Upper lobe of left lung (tissue), 6 donors: Measurements from ENCODE around the gene GALK1. TPM values are rescaled to one million over a fixed set of nuclear protein-coding genes. Genes with fewer than 3 reads are reported as not detected.

Source experiments
- ATAC-seq, 2 donors: fragments of 200-7000 bp; cut with Tn5 transposase; one replicate each; pipeline ENCODE4 v1.9.1; 2022; ENCODE audit warnings: mild to moderate bottlenecking in 2 of 2, moderate library complexity in 2 of 2; ENCODE audit not compliant: low FRiP score in 2 of 2
- DNase-seq, 2 donors: peaks; one replicate each; pipeline ENCODE4 v3.0.0-alpha.2; 2019 to 2020
- H3K27ac ChIP-seq, 4 donors: fragments of 200-600 bp; sonication (generic); one replicate each; pipeline ENCODE4 v1.5.1; 2016 to 2019
- H3K27me3 ChIP-seq, 4 donors: fragments of 200-600 bp; sonication (generic); one replicate each; pipeline ENCODE4 v1.5.1; 2017 to 2019
- H3K36me3 ChIP-seq, 4 donors: fragments of 200-600 bp; sonication (generic); one replicate each; pipeline ENCODE4 v1.5.1; 2016 to 2019
- H3K4me1 ChIP-seq, 4 donors: fragments of 200-600 bp; sonication (generic); one replicate each; pipeline ENCODE4 v1.5.1; 2018 to 2019
- H3K4me3 ChIP-seq, 4 donors: fragments of 200-600 bp; sonication (generic); one replicate each; pipeline ENCODE4 v1.5.1; 2017 to 2019; ENCODE audit warnings: mild to moderate bottlenecking in 2 of 4, moderate library complexity in 1 of 4
- H3K9me3 ChIP-seq, 4 donors: fragments of 200-600 bp; sonication (generic); one replicate each; pipeline ENCODE4 v1.5.1; 2018 to 2019
- EP300 ChIP-seq, 4 donors: sonication (generic); formaldehyde crosslinking; IDR thresholded peaks; one replicate each; pipeline ENCODE4 v1.5.1; 2017; ENCODE audit warnings: antibody characterized with exemption in 4 of 4, control low read depth in 2 of 4
- POLR2A ChIP-seq, 4 donors: fragments of 450-650 bp; IDR thresholded peaks; one replicate each; pipeline ENCODE4 v1.5.1; 2016 to 2017; ENCODE audit warnings: antibody characterized with exemption in 4 of 4, mild to moderate bottlenecking in 2 of 4
- POLR2AphosphoS5 ChIP-seq, 2 donors: sonication (generic); formaldehyde crosslinking; IDR thresholded peaks; one replicate each; pipeline ENCODE4 v1.5.1; 2017; ENCODE audit warnings: antibody characterized with exemption in 2 of 2
- WGBS, 2 donors: methylation state at CpG; one replicate each; pipeline ENCODE4 v1.1.5; 2017 to 2018; 5-methylcytosine and 5-hydroxymethylcytosine counted together
- total RNA-seq, 6 donors: library from RNA; depleted of rRNA in 4 of 6; stranded (reverse); fragments of >200 nt in 4 of 6; gene quantifications; one replicate each; pipeline versions ENCODE4 v1.1.0 to v1.2.1, GENCODE V29; 2016 to 2021
- TF ChIP-seq, protein P1 (sequence below), 6 experiments: fragments of 450-650 bp in 4 of 6; fragments of 200-600 bp in 2 of 6; sonication (generic) in 2 of 6; IDR thresholded peaks; one replicate each; pipeline ENCODE4 v1.5.1; 2016 to 2019; ENCODE audit warnings: antibody characterized with exemption in 6 of 6
- donor health status: DM: no; HTN: no; CAD: no; lungs with moderate emphysema.
- donor health status: DM: no; HTN: yes; CAD: no; lungs with severe emphysema.

GALK1 gene
- total RNA-seq, 6 donors from 2014 or later: 18.9 to 65.7 (median 40.6) TPM

DNA sequence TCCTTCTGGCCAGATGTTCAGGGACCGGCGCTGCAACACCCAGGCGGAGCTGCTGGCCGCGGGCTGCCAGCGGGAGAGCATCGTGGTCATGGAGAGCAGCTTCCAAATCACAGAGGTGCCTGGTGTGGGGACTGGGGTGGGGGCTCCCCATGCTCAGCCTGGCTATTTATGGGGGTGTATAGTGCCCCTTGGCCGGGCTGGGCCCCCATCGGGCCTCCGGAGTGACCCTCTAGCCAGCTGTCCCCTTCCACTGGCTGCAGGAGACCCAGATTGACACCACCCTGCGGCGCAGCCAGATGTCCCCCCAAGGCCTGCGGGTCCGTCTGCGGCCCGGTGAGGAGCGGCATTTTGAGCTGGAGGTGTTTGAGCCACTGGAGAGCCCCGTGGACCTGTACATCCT, 37.6 kb downstream of the GALK1 start:
- DNase-seq: no peak
- WGBS, 2 donors: 95% methylated on average over 16 of the region's 18 CpGs; no CpG with 5 or more reads in 1 of the 2 donors

DNA sequence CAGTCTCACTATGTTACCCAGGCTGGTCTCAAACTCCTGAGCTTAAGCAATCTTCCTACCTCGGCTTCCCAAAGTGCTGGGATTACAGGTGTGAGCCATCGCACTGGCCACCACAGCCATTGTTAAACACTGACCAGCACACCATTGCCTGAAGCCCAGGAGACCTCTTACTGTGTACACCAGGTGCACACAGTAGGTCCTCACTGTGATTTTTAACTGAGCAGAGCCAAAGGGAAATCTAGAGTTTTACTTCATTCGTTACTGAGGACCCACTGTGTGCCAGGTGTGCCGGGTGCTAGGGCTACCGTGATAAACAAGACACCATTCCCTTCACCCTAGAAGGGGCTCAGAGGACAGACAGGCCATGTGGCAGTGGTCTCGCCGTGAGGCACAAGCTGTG, 39.5 kb downstream of the GALK1 start:
- H3K36me3 ChIP-seq: peaks cover 0 to 30% (median 2%) of the 10 kb centered on the region in 4 donors
- peaks cover 15 to 41% (median 24%) of the 10 kb centered on the region in 4 donors for H3K4me1 ChIP-seq
- 92 to 96% methylated on average over 6 to 7 of the region's 7 CpGs for WGBS, 2 donors
- no peaks in the 10 kb centered on the region for H3K9me3 ChIP-seq
- no peak for DNase-seq
- TF ChIP-seq, protein P1, sequence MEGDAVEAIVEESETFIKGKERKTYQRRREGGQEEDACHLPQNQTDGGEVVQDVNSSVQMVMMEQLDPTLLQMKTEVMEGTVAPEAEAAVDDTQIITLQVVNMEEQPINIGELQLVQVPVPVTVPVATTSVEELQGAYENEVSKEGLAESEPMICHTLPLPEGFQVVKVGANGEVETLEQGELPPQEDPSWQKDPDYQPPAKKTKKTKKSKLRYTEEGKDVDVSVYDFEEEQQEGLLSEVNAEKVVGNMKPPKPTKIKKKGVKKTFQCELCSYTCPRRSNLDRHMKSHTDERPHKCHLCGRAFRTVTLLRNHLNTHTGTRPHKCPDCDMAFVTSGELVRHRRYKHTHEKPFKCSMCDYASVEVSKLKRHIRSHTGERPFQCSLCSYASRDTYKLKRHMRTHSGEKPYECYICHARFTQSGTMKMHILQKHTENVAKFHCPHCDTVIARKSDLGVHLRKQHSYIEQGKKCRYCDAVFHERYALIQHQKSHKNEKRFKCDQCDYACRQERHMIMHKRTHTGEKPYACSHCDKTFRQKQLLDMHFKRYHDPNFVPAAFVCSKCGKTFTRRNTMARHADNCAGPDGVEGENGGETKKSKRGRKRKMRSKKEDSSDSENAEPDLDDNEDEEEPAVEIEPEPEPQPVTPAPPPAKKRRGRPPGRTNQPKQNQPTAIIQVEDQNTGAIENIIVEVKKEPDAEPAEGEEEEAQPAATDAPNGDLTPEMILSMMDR (IDR thresholded peaks at IDR 0.05): no peak
- TF ChIP-seq EP300 (IDR thresholded peaks at IDR 0.05) (no peak), POLR2AphosphoS5 (IDR thresholded peaks at IDR 0.05) (no peak), POLR2A (IDR thresholded peaks at IDR 0.05) (no peak)
- H3K27ac ChIP-seq: no peak overlapping the region
- no peak for ATAC-seq
- no peak overlapping the region for H3K4me3 ChIP-seq
- peaks cover 0 to 12% (median 5%) of the 10 kb centered on the region in 4 donors for H3K27me3 ChIP-seq

More for the DNA sequence above, 37.6 kb downstream of the GALK1 start:
- H3K27me3 ChIP-seq: no peaks in the 10 kb centered on the region
- H3K36me3 ChIP-seq: peaks cover 0 to 37% (median 2%) of the 10 kb centered on the region in 4 donors
- TF ChIP-seq POLR2AphosphoS5 (IDR thresholded peaks at IDR 0.05) (no peak), EP300 (IDR thresholded peaks at IDR 0.05) (no peak), POLR2A (IDR thresholded peaks at IDR 0.05) (no peak)
- TF ChIP-seq, protein P1 (IDR thresholded peaks at IDR 0.05): no peak
- H3K9me3 ChIP-seq: no peaks in the 10 kb centered on the region
- H3K4me3 ChIP-seq: no peak overlapping the region
- H3K4me1 ChIP-seq: peaks cover 0 to 22% (median 8%) of the 10 kb centered on the region in 4 donors
- H3K27ac ChIP-seq: no peak overlapping the region
- ATAC-seq: no peak

DNA sequence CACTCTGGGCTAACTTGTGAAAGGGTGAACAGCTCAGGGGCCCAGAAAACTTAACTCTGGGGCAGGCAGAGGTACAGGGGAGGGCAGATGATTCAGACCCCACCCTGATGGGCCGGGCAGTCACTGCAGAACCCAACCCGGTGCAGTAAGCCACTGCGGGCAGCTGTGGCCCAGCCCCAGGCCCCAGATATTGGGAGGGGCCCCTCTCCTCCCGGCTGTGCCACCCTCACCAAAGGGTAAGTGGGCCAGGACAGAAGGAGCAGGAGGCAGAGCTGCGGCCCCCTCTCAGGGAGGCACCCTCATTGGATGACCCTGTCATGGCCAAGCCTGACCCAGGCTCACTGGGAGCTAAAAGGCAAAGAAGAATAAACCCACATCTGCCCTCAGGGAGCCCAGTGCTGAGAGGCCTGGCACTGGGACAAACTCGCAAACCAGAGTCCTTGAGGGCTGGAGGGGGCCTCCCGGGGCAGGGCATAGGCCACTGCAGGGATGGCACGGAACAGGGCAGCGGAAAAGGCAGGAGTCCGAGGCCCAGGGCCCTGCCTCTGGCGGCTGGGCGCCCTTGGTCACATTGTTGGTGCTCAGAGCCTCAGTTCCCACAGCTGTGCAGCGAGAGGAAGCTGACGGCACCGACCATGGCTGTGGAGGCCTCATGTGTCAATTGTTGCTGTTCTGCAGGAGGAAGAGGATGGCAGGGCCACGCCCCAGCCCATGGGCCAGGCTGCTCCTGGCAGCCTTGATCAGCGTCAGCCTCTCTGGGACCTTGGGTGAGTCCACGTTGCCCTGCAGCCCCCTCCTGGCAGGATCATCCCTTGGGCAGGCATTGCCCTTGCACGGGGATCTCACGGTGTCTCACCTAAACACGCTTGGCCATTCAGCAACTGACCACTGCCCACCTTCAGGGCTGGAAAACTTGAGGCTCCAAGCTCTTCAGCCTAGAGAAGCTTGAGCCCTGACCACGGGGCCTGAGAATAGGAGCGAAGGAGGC, 40.7 kb downstream of the GALK1 start:
- TF ChIP-seq POLR2AphosphoS5 (IDR thresholded peaks at IDR 0.05) (no peak), POLR2A (IDR thresholded peaks at IDR 0.05) (no peak), EP300 (IDR thresholded peaks at IDR 0.05) (no peak)
- TF ChIP-seq, protein P1 (IDR thresholded peaks at IDR 0.05): no peak
- no peak for ATAC-seq
- Histone ChIP-seq H3K36me3 (peaks cover 0 to 21% (median under 1%) of the 10 kb centered on the region in 4 donors), H3K4me3 (no peak overlapping the region), H3K9me3 (no peaks in the 10 kb centered on the region), H3K27ac (peak overlapping the region in 2 of 4 donors; percentile 30 to 31), H3K4me1 (peaks cover 20 to 44% (median 26%) of the 10 kb centered on the region in 4 donors), H3K27me3 (peaks cover 0 to 12% (median 5%) of the 10 kb centered on the region in 4 donors)
- no peak for DNase-seq
- 68 to 80% methylated on average over 13 to 15 of the region's 23 CpGs for WGBS, 2 donors

DNA sequence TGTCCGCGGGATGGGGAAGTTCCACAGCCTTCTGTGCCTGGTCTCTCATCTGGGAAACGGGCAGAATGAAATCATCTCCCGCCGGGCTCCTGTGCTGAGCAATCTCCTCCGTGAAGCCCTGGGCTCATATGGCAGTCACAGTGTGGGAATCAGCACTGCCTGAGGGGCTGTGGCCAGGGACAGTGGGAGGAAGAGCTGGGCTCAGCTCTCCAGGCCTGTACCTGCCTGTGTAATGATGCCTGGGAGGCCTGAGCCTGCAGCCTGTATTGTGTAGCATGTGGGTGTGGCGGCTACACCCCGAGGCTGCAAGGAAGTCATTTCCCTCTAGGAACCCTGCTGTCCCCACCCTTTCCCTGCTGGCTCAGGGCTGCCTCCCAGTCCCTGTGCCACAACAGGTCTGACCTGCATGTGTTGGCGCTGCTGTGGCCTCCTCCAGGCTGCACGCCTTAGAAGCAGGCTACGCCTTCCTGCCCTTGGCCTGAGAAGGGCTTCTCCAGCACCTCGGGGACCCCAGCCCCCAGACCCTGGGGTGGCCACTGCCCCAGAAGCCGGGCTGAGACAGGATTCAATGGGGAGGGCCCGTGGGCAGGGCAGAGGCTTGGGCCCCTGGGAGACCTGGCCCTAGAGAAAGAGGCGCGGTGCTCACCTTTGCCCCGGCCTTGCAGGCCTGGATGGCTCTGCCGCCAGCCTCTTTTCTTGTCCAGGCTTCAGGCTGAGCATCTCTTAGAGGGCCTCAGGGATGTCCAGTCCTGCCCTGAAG, 41.6 kb downstream of the GALK1 start:
- Histone ChIP-seq H3K27ac (peak overlapping the region in 2 of 4 donors; percentile 69 to 85), H3K4me3 (peak overlapping the region in 1 of 4 donors; percentile 58), H3K36me3 (peaks cover 0 to 15% (median 0%) of the 10 kb centered on the region in 4 donors), H3K9me3 (no peaks in the 10 kb centered on the region), H3K4me1 (peaks cover 20 to 44% (median 26%) of the 10 kb centered on the region in 4 donors), H3K27me3 (peaks cover 0 to 12% (median 5%) of the 10 kb centered on the region in 4 donors)
- TF ChIP-seq POLR2AphosphoS5 (IDR thresholded peaks at IDR 0.05): peak in 1 of 2 donors; percentile 20
- no peak for TF ChIP-seq EP300 (IDR thresholded peaks at IDR 0.05)
- TF ChIP-seq, protein P1 (IDR thresholded peaks at IDR 0.05): no peak
- TF ChIP-seq POLR2A (IDR thresholded peaks at IDR 0.05): no peak
- WGBS, 2 donors: 74 to 79% methylated on average over 8 to 15 of the region's 18 CpGs
- DNase-seq: no peak
- no peak for ATAC-seq
